K562 (cell line): Measurements from ENCODE around the gene PPP1R14C. TPM values are rescaled to one million over a fixed set of nuclear protein-coding genes. Genes with fewer than 3 reads are reported as not detected.

ENCODE experiments used
- ARHGAP35 ChIP-seq: fragments of 450-650 bp; IDR thresholded peaks from 2 replicates; pipeline ENCODE4 v1.6.1; 2018; ENCODE audit not compliant: partially characterized antibody
- BRD9 ChIP-seq: fragments of 450-650 bp; IDR thresholded peaks from 2 replicates; pipeline ENCODE4 v1.6.1; 2018; ENCODE audit warnings: low read depth; ENCODE audit not compliant: partially characterized antibody
- CUX1 ChIP-seq: fragments of 200-800 bp; sonication (Bioruptor generic); IDR thresholded peaks from 2 replicates; pipeline ENCODE4 v1.6.1; 2016; ENCODE audit warnings: missing genetic modification characterization, missing compliant biosample characterization
- GTF2A2 ChIP-seq: IDR thresholded peaks from 2 replicates; pipeline ENCODE4 v1.6.1; 2016; ENCODE audit warnings: mild to moderate bottlenecking, missing genetic modification characterization, missing compliant biosample characterization
- KDM4B ChIP-seq, 2 experiments: fragments of 450-650 bp in 1 of 2; sonication (generic) in 1 of 2; IDR thresholded peaks; 2 replicates each; pipeline ENCODE4 v1.6.1; 2016 to 2017; ENCODE audit warnings: borderline replicate concordance in 2 of 2, antibody characterized with exemption in 1 of 2, low read depth in 1 of 2, mild to moderate bottlenecking in 1 of 2
- KDM5B ChIP-seq: fragments of 200-600 bp; sonication (generic); IDR thresholded peaks from 2 replicates; pipeline ENCODE4 v1.6.1; 2012; ENCODE audit warnings: low read depth, mild to moderate bottlenecking, moderate library complexity, low read length, control low read depth, inconsistent platforms; ENCODE audit not compliant: insufficient replicate concordance
- KLF1 ChIP-seq: fragments of 450-650 bp; IDR thresholded peaks from 2 replicates; pipeline ENCODE4 v1.6.1; 2016; ENCODE audit warnings: missing genetic modification characterization, missing compliant biosample characterization
- NUFIP1 ChIP-seq: fragments of 450-650 bp; IDR thresholded peaks from 2 replicates; pipeline ENCODE4 v1.6.1; 2018; ENCODE audit not compliant: partially characterized antibody
- POLR3G ChIP-seq: IDR thresholded peaks from 2 replicates; pipeline ENCODE4 v1.6.1; 2011; ENCODE audit not compliant: insufficient read length, insufficient replicate concordance; ENCODE audit errors: extremely low read depth
- SMAD1 ChIP-seq: fragments of 150-350 bp; IDR thresholded peaks from 2 replicates; pipeline ENCODE4 v1.6.1; 2014; ENCODE audit warnings: low read length, low read depth; ENCODE audit not compliant: partially characterized antibody
- STAT5A ChIP-seq: IDR thresholded peaks from 2 replicates; pipeline ENCODE4 v1.6.1; 2012; ENCODE audit warnings: low read length, inconsistent platforms, borderline replicate concordance
- ZBTB43 ChIP-seq: sonication (generic); formaldehyde crosslinking; IDR thresholded peaks from 2 replicates; pipeline ENCODE4 v1.8.0; 2023; ENCODE audit warnings: mild to moderate bottlenecking, missing genetic modification reagents
- ZBTB49 ChIP-seq: sonication (generic); formaldehyde crosslinking; IDR thresholded peaks from 2 replicates; pipeline ENCODE4 v1.8.0; 2022; ENCODE audit warnings: missing genetic modification reagents, mild to moderate bottlenecking, borderline replicate concordance
- ZBTB8A ChIP-seq: fragments of 450-650 bp; IDR thresholded peaks from 2 replicates; pipeline ENCODE4 v1.6.1; 2018; ENCODE audit warnings: mild to moderate bottlenecking, moderate library complexity; ENCODE audit not compliant: partially characterized antibody
- ZNF217 ChIP-seq: sonication (generic); formaldehyde crosslinking; IDR thresholded peaks from 2 replicates; pipeline ENCODE4 v1.8.0; 2022; ENCODE audit warnings: mild to moderate bottlenecking, missing genetic modification reagents
- ZNF398 ChIP-seq: fragments of 250-450 bp; sonication (Bioruptor Pico); IDR thresholded peaks from 2 replicates; pipeline ENCODE4 v1.8.0; 2021; ENCODE audit warnings: moderate library complexity, mild to moderate bottlenecking, inconsistent platforms
- polyA plus RNA-seq, 8 experiments: library from polyadenylated mRNA; depleted of rRNA in 4 of 8; stranded (reverse) in 5 of 8; unstranded in 3 of 8; fragments of >200 nt; fragmentation: Nextera tagmentation in 2 of 8; fragmentation: Illumina TruSeq in 1 of 8; extraction: Ambion mirVana in 2 of 8; extraction: Trizol in 1 of 8; gene quantifications; 2 replicates each; pipeline versions ENCODE4 v1.2.1 to v1.2.3, GENCODE V29; 2011 to 2014; ENCODE audit warnings: inconsistent platforms in 1 of 8, missing spikeins in 1 of 8
- total RNA-seq, 7 experiments: library from RNA; depleted of rRNA in 6 of 7; stranded (reverse); fragments of >200 nt in 6 of 7; fragmentation: Illumina TruSeq in 2 of 7; extraction: Trizol in 2 of 7; gene quantifications; 2 replicates each; pipeline versions ENCODE4 v1.2.1 to v1.2.3, GENCODE V29; 2011 to 2021; ENCODE audit warnings: low replicate concordance in 1 of 7

Gene PPP1R14C
- total and polyA plus RNA-seq, 9 of the 15 experiments (the other 6 are each of a cell fraction or from before 2014, with no cell fraction given): 4.5 to 16.6 (median 11.9) TPM

- TF ChIP-seq CUX1 (CRISPR knock-in tag) (no peak), NUFIP1 (no peak), SMAD1 (no peak), KDM5B (peak; percentile 46), ZNF398 (no peak), POLR3G (no peak), KDM4B (IDR thresholded peaks at IDR 0.05; ENCODE audit: borderline replicate concordance in 2 of 2, low read depth in 1 of 2) (no peak), GTF2A2 (tag) (0 out of 2 replicates have a peak, but pooled peaks have one; percentile 7), STAT5A (no peak), ZBTB43 (CRISPR knock-in tag) (no peak), BRD9 (no peak), ZBTB49 (CRISPR knock-in tag) (no peak), ARHGAP35 (no peak), ZBTB8A (no peak), ZNF217 (CRISPR knock-in tag) (no peak), KLF1 (tag) (no peak)
Observed at GRCh38 chr6:150267686-150268561, 125.1 kb downstream of the PPP1R14C start (continued).
